Mucosa of rectum (tissue), 2 donors: ENCODE results near the gene MEX3A.

Experiments
- H3K27ac ChIP-seq, 2 donors: one replicate each; pipeline ENCODE4 v1.7.0; 2013; ENCODE audit warnings: inconsistent platforms in 2 of 2, low read depth in 2 of 2, low read length in 2 of 2
- H3K27me3 ChIP-seq, 2 donors: one replicate each; pipeline ENCODE4 v1.7.0; 2013; ENCODE audit warnings: low read length in 2 of 2; ENCODE audit not compliant: control insufficient read depth in 2 of 2, insufficient read depth in 2 of 2
- H3K36me3 ChIP-seq, 2 donors: one replicate each; pipeline ENCODE4 v1.7.0; 2013; ENCODE audit warnings: low read length in 2 of 2; ENCODE audit not compliant: control insufficient read depth in 2 of 2, insufficient read depth in 2 of 2
- H3K4me1 ChIP-seq, 2 donors: one replicate each; pipeline ENCODE4 v1.7.0; 2013; ENCODE audit warnings: low read length in 2 of 2, mild to moderate bottlenecking in 1 of 2; ENCODE audit not compliant: control insufficient read depth in 2 of 2, insufficient read depth in 2 of 2
- H3K4me3 ChIP-seq, 2 donors: one replicate each; pipeline ENCODE4 v1.7.0; 2013; ENCODE audit warnings: low read length in 2 of 2
- H3K9ac ChIP-seq, 2 donors: one replicate each; pipeline ENCODE4 v1.7.0; 2013; ENCODE audit warnings: low read length in 2 of 2, low read depth in 1 of 2, mild to moderate bottlenecking in 1 of 2
- H3K9me3 ChIP-seq, 2 donors: one replicate each; pipeline ENCODE4 v1.7.0; 2013; ENCODE audit warnings: low read length in 2 of 2; ENCODE audit not compliant: control insufficient read depth in 2 of 2
- donor health status: healthy.
- donor health status: Normal muscosa, but diverticular disease.

The MEX3A gene

GRCh38 chr1:156102633-156103511, 20.6 kb upstream of the MEX3A start:
- H3K27me3 ChIP-seq: no peaks in the 10 kb centered on the region
- H3K9me3 ChIP-seq: no peaks in the 10 kb centered on the region
- H3K36me3 ChIP-seq: no peaks in the 10 kb centered on the region
- peak overlapping the region; percentile 24 to 55 for H3K9ac ChIP-seq
- H3K4me1 ChIP-seq: peaks cover 59 to 66% of the 10 kb centered on the region in 2 donors
- peak overlapping the region; percentile 93 to 98 for H3K27ac ChIP-seq
- H3K4me3 ChIP-seq: peak overlapping the region in 1 of 2 donors; percentile 13

- Histone ChIP-seq H3K9me3 (no peaks in the 10 kb centered on the region), H3K36me3 (no peaks in the 10 kb centered on the region), H3K9ac (no peak overlapping the region), H3K4me1 (peaks cover 62 to 67% of the 10 kb centered on the region in 2 donors), H3K4me3 (no peak overlapping the region), H3K27me3 (no peaks in the 10 kb centered on the region), H3K27ac (peak overlapping the region; percentile 93 to 98)
These were observed 19.6 kb upstream of the MEX3A start for GRCh38 chr1:156101880-156102279.

GRCh38 chr1:156100205-156100995, 18.1 kb upstream of the MEX3A start:
- peaks cover 68 to 70% of the 10 kb centered on the region in 2 donors for H3K4me1 ChIP-seq
- H3K27ac ChIP-seq: peak overlapping the region; percentile 84 to 87

GRCh38 chr1:156099282-156099681, 17.0 kb upstream of the MEX3A start:
- no peak overlapping the region for H3K4me3 ChIP-seq
- H3K4me1 ChIP-seq: peaks cover 57 to 59% of the 10 kb centered on the region in 2 donors
- no peak overlapping the region for H3K27ac ChIP-seq
- H3K27me3 ChIP-seq: no peaks in the 10 kb centered on the region
- H3K36me3 ChIP-seq: no peaks in the 10 kb centered on the region
- no peaks in the 10 kb centered on the region for H3K9me3 ChIP-seq
- H3K9ac ChIP-seq: no peak overlapping the region

More at GRCh38 chr1:156100205-156100995, 18.1 kb upstream of the MEX3A start:
- Histone ChIP-seq H3K27me3 (no peaks in the 10 kb centered on the region), H3K9ac (peak overlapping the region; percentile 35 to 64), H3K36me3 (no peaks in the 10 kb centered on the region), H3K9me3 (no peaks in the 10 kb centered on the region), H3K4me3 (peak overlapping the region in 1 of 2 donors; percentile 4)

- no peak overlapping the region for H3K9ac ChIP-seq
- no peaks in the 10 kb centered on the region for H3K27me3 ChIP-seq
- H3K4me1 ChIP-seq: peaks cover 52 to 54% of the 10 kb centered on the region in 2 donors
- no peak overlapping the region for H3K27ac ChIP-seq
- H3K4me3 ChIP-seq: no peak overlapping the region
- no peaks in the 10 kb centered on the region for H3K9me3 ChIP-seq
- no peaks in the 10 kb centered on the region for H3K36me3 ChIP-seq
These were observed 16.5 kb upstream of the MEX3A start for GRCh38 chr1:156098784-156099183.

GRCh38 chr1:156097499-156098178, 15.4 kb upstream of the MEX3A start:
- no peak overlapping the region for H3K9ac ChIP-seq

GRCh38 chr1:156096640-156097391, 14.6 kb upstream of the MEX3A start:
- Histone ChIP-seq H3K27ac (peak overlapping the region; percentile 49 to 68), H3K4me3 (peak overlapping the region in 1 of 2 donors; percentile 41), H3K27me3 (no peaks in the 10 kb centered on the region), H3K9ac (peak overlapping the region; percentile 25 to 32), H3K9me3 (no peaks in the 10 kb centered on the region), H3K36me3 (no peaks in the 10 kb centered on the region), H3K4me1 (peaks cover 33 to 35% of the 10 kb centered on the region in 2 donors)

More at GRCh38 chr1:156097499-156098178, 15.4 kb upstream of the MEX3A start:
- Histone ChIP-seq H3K36me3 (no peaks in the 10 kb centered on the region), H3K4me3 (peak overlapping the region in 1 of 2 donors; percentile 41), H3K4me1 (peaks cover 41 to 43% of the 10 kb centered on the region in 2 donors), H3K27ac (peak overlapping the region in 1 of 2 donors; percentile 68), H3K9me3 (no peaks in the 10 kb centered on the region), H3K27me3 (no peaks in the 10 kb centered on the region)

GRCh38 chr1:156095906-156096508, 13.7 kb upstream of the MEX3A start:
- Histone ChIP-seq H3K4me1 (peaks cover 27 to 29% of the 10 kb centered on the region in 2 donors), H3K9ac (peak overlapping the region in 1 of 2 donors; percentile 32), H3K27me3 (no peaks in the 10 kb centered on the region), H3K36me3 (no peaks in the 10 kb centered on the region), H3K4me3 (no peak overlapping the region), H3K27ac (peak overlapping the region; percentile 6 to 68), H3K9me3 (no peaks in the 10 kb centered on the region)

GRCh38 chr1:156091610-156092009, 9.3 kb upstream of the MEX3A start:
- Histone ChIP-seq H3K9ac (no peak overlapping the region), H3K27me3 (no peaks in the 10 kb centered on the region), H3K4me1 (peaks cover 13 to 17% of the 10 kb centered on the region in 2 donors), H3K36me3 (no peaks in the 10 kb centered on the region), H3K27ac (no peak overlapping the region), H3K9me3 (no peaks in the 10 kb centered on the region), H3K4me3 (no peak overlapping the region)
